HG03520 (cell line): ENCODE data around the gene PIKFYVE.

ENCODE experiments used
- ATAC-seq: cut with Tn5 transposase; IDR thresholded peaks from one replicate; pipeline ENCODE4 v1.9.1; 2021; ENCODE audit warnings: mild to moderate bottlenecking, moderate library complexity; ENCODE audit not compliant: unreplicated experiment

PIKFYVE gene

GRCh38 chr2:208406474-208407451 lies 140.7 kb downstream of the PIKFYVE start, which contains the start of gene PTH2R:
PTH2R (plus strand) TSS chr2:208406792; CDS start chr2:208407044, 252 bp downstream.
- no peak for ATAC-seq

- ATAC-seq = no peak
Measured at GRCh38 chr2:208407667-208408066, 141.6 kb downstream of the PIKFYVE start.
